H9 (cell line): ENCODE data around the gene NUDT14. TPM values are rescaled to one million over a fixed set of nuclear protein-coding genes. Genes with fewer than 3 reads are reported as not detected.

ENCODE experiments used
- DNase-seq: peaks from one replicate; pipeline ENCODE4 v3.0.0-alpha.2; 2017
- H2AFZ ChIP-seq: one replicate; pipeline ENCODE4 v1.6.1; 2013; ENCODE audit warnings: mild to moderate bottlenecking, low read length, control low read depth, moderate library complexity
- H2AK5ac ChIP-seq: 2 replicates; pipeline ENCODE4 v1.6.1; 2013; ENCODE audit warnings: low read length, control low read depth, mixed read lengths; ENCODE audit not compliant: insufficient read length
- H2BK120ac ChIP-seq: one replicate; pipeline ENCODE4 v1.6.1; 2013; ENCODE audit warnings: low read depth, mild to moderate bottlenecking, low read length, control low read depth, inconsistent platforms; ENCODE audit not compliant: poor library complexity, severe bottlenecking
- H2BK12ac ChIP-seq: 2 replicates; pipeline ENCODE4 v1.6.1; 2013; ENCODE audit warnings: low read length, control low read depth, mixed read lengths, low read depth; ENCODE audit not compliant: insufficient read length
- H2BK15ac ChIP-seq: 2 replicates; pipeline ENCODE4 v1.6.1; 2013; ENCODE audit warnings: low read depth, low read length, control low read depth
- H2BK20ac ChIP-seq: one replicate; pipeline ENCODE4 v1.6.1; 2013; ENCODE audit warnings: low read depth, mild to moderate bottlenecking, low read length, control low read depth, inconsistent platforms; ENCODE audit not compliant: poor library complexity, severe bottlenecking
- H2BK5ac ChIP-seq: 2 replicates; pipeline ENCODE4 v1.6.1; 2013; ENCODE audit warnings: low read length, control low read depth, mixed read lengths; ENCODE audit not compliant: insufficient read length
- H3K14ac ChIP-seq: 2 replicates; pipeline ENCODE4 v1.6.1; 2013; ENCODE audit warnings: low read length, control low read depth; ENCODE audit not compliant: insufficient read depth
- H3K18ac ChIP-seq: 2 replicates; pipeline ENCODE4 v1.6.1; 2013; ENCODE audit warnings: low read depth, mild to moderate bottlenecking, mixed read lengths, low read length, control low read depth; ENCODE audit not compliant: insufficient read length
- H3K23ac ChIP-seq: 2 replicates; pipeline ENCODE4 v1.6.1; 2013; ENCODE audit warnings: low read length, control low read depth, mixed read lengths, low read depth; ENCODE audit not compliant: insufficient read length
- H3K23me2 ChIP-seq: 2 replicates; pipeline ENCODE4 v1.6.1; 2013; ENCODE audit warnings: low read depth, mild to moderate bottlenecking, mixed read lengths, low read length, control low read depth; ENCODE audit not compliant: insufficient read length, poor library complexity, severe bottlenecking
- H3K27ac ChIP-seq: 2 replicates; pipeline ENCODE4 v1.5.1; 2013; ENCODE audit warnings: low read length, control low read depth, mixed read lengths, low read depth; ENCODE audit not compliant: insufficient read length
- H3K27me3 ChIP-seq: 2 replicates; pipeline ENCODE4 v1.6.1; 2013; ENCODE audit warnings: low read length, control low read depth, inconsistent platforms; ENCODE audit not compliant: insufficient read depth
- H3K4ac ChIP-seq: 2 replicates; pipeline ENCODE4 v1.6.1; 2013; ENCODE audit warnings: low read depth, mild to moderate bottlenecking, control low read depth, inconsistent platforms, low read length, moderate library complexity
- H3K4me1 ChIP-seq: 2 replicates; pipeline ENCODE4 v1.6.1; 2013; ENCODE audit warnings: low read length, control low read depth, inconsistent platforms; ENCODE audit not compliant: insufficient read depth
- H3K4me2 ChIP-seq: 2 replicates; pipeline ENCODE4 v1.6.1; 2013; ENCODE audit warnings: low read length, control low read depth, mixed read lengths; ENCODE audit not compliant: insufficient read length, insufficient read depth
- H3K56ac ChIP-seq: 2 replicates; pipeline ENCODE4 v1.6.1; 2013; ENCODE audit warnings: low read depth, mild to moderate bottlenecking, mixed read lengths, low read length, control low read depth; ENCODE audit not compliant: insufficient read length
- H3K79me1 ChIP-seq: 2 replicates; pipeline ENCODE4 v1.6.1; 2013; ENCODE audit warnings: low read depth, mild to moderate bottlenecking, moderate library complexity, low read length, control low read depth, inconsistent platforms; ENCODE audit not compliant: insufficient read depth, poor library complexity, severe bottlenecking
- H3K79me2 ChIP-seq: 2 replicates; pipeline ENCODE4 v1.6.1; 2013; ENCODE audit warnings: low read length, control low read depth, inconsistent platforms; ENCODE audit not compliant: insufficient read depth
- H3K9ac ChIP-seq: 2 replicates; pipeline ENCODE4 v1.6.1; 2013; ENCODE audit warnings: low read length, control low read depth, mixed read lengths; ENCODE audit not compliant: insufficient read length; ENCODE audit errors: extremely low read depth
- H3K9me3 ChIP-seq: one replicate; pipeline ENCODE4 v1.6.1; 2013; ENCODE audit warnings: low read depth, low read length, inconsistent platforms; ENCODE audit not compliant: control insufficient read depth
- H3T11ph ChIP-seq: one replicate; pipeline ENCODE4 v1.6.1; 2013; ENCODE audit warnings: mild to moderate bottlenecking, low read length, control low read depth, inconsistent platforms
- H4K20me1 ChIP-seq: one replicate; pipeline ENCODE4 v1.6.1; 2013; ENCODE audit not compliant: control insufficient read depth, insufficient read length, insufficient read depth
- H4K5ac ChIP-seq: 2 replicates; pipeline ENCODE4 v1.6.1; 2013; ENCODE audit warnings: low read depth, mild to moderate bottlenecking, mixed read lengths, low read length, control low read depth; ENCODE audit not compliant: insufficient read length
- H4K8ac ChIP-seq: replicated peaks from 2 replicates; pipeline ENCODE4 v1.6.1; 2013; ENCODE audit warnings: low read length, control low read depth, mixed read lengths, low read depth; ENCODE audit not compliant: insufficient read length
- H4K91ac ChIP-seq: 2 replicates; pipeline ENCODE4 v1.6.1; 2013; ENCODE audit warnings: low read depth, mild to moderate bottlenecking, moderate library complexity, mixed read lengths, low read length, control low read depth; ENCODE audit not compliant: insufficient read length
- H3K27ac Mint-ChIP-seq, 3 experiments: 2 replicates in 2 of 3; 3 replicates in 1 of 3; pipeline ENCODE4 v1.8.0; 2020 to 2021; ENCODE audit warnings: mixed read lengths in 3 of 3, mild to moderate bottlenecking in 1 of 3, moderate library complexity in 1 of 3
- H3K27me3 Mint-ChIP-seq: 2 replicates; pipeline ENCODE4 v1.8.0; 2021; ENCODE audit warnings: low read depth, mild to moderate bottlenecking, moderate library complexity, mixed read lengths
- H3K36me3 Mint-ChIP-seq, 3 experiments: 2 replicates in 2 of 3; 3 replicates in 1 of 3; pipeline ENCODE4 v1.8.0; 2020 to 2021; ENCODE audit warnings: low read depth in 3 of 3, mixed read lengths in 3 of 3; ENCODE audit not compliant: insufficient read depth in 1 of 3
- H3K4me1 Mint-ChIP-seq, 2 experiments: 2 replicates each; pipeline ENCODE4 v1.8.0; 2020; ENCODE audit warnings: mixed read lengths in 2 of 2
- H3K4me3 Mint-ChIP-seq, 2 experiments: 2 replicates in 1 of 2; 3 replicates in 1 of 2; pipeline ENCODE4 v1.8.0; 2020 to 2021; ENCODE audit warnings: mild to moderate bottlenecking in 2 of 2, mixed read lengths in 2 of 2, moderate library complexity in 1 of 2
- H3K9me3 Mint-ChIP-seq, 2 experiments: 2 replicates in 1 of 2; 3 replicates in 1 of 2; pipeline ENCODE4 v1.8.0; 2020; ENCODE audit warnings: mild to moderate bottlenecking in 2 of 2, mixed read lengths in 2 of 2, moderate library complexity in 1 of 2
- WGBS: extraction: QIAGEN DNeasy Blood & Tissue Kit; methylation state at CpG from one replicate; pipeline ENCODE4 v1.1.7; 2013; ENCODE audit warnings: missing lambda C conversion rate, low lambda C conversion rate, mixed read lengths; ENCODE audit not compliant: insufficient read length; ENCODE audit errors: extremely low coverage; 5-methylcytosine and 5-hydroxymethylcytosine counted together
- total RNA-seq: library from RNA; stranded (reverse); gene quantifications from 2 replicates; pipeline ENCODE4 v1.2.1, GENCODE V29; 2021
- TF ChIP-seq, protein P1 (sequence below): fragments of 200-600 bp; sonication (generic); conservative IDR thresholded peaks from 3 replicates; pipeline ENCODE4 v1.8.0; 2021; ENCODE audit warnings: antibody characterized with exemption, mild to moderate bottlenecking

Gene NUDT14
- total RNA-seq, 1 experiment from 2014 or later, result 41.1 TPM

DNA sequence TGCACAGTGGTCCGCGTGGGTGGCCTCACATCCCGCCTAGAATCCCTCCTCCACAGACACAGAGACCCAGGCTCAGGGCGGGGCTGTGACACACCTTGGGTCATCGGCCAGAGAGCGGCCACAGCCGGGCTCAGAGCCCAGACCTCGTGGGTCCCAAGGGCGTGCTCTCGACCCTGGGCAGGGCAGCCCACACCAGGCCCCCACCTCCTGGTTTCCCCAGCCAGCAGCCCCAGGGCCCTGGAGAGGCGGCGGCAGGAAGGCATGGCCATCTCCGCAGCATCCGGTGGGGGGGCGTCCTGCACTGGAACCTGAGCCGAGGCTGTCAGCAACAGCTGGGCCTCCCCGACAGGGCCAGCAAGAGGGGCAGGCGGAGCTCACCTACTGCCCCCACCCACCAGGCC is 27.8 kb downstream of the NUDT14 start:
- H3K4me2 ChIP-seq, result no peak overlapping the region
- no peak overlapping the region for H2BK15ac ChIP-seq
- H3K79me2 ChIP-seq, result no peaks in the 10 kb centered on the region
- no peak overlapping the region for H2AFZ ChIP-seq
- no peak overlapping the region for H3T11ph ChIP-seq
- H4K91ac ChIP-seq, result no peak overlapping the region
- H3K23ac ChIP-seq, result no peak overlapping the region
- no peaks in the 10 kb centered on the region for H3K9me3 ChIP-seq
- H3K4me1 ChIP-seq, result no peaks in the 10 kb centered on the region
- no peak overlapping the region for H3K9ac ChIP-seq
- no peak overlapping the region for H2AK5ac ChIP-seq
- H2BK20ac ChIP-seq, result no peak overlapping the region
- Mint-ChIP-seq H3K9me3 (no peaks in the 10 kb centered on the region), H3K4me3 (no peak overlapping the region), H3K36me3 (no peaks in the 10 kb centered on the region), H3K27ac (no peak overlapping the region), H3K4me1 (peaks cover 2 to 18% of the 10 kb centered on the region in 2 experiments; a peak in 3 of 4 replicates), H3K27me3 (peaks cover 1% of the 10 kb centered on the region; the same call in 1 of the 2 replicates)
- no peak overlapping the region for H2BK12ac ChIP-seq
- no peak overlapping the region for H3K56ac ChIP-seq
- no CpG with 5 or more reads among the region's 18 CpGs for WGBS
- H2BK5ac ChIP-seq, result no peak overlapping the region
- no peak overlapping the region; the same call in 1 of the 2 replicates for H3K14ac ChIP-seq
- no peak overlapping the region for H3K27ac ChIP-seq
- DNase-seq, result no peak
- H3K27me3 ChIP-seq, result no peaks in the 10 kb centered on the region
- no peaks in the 10 kb centered on the region for H3K23me2 ChIP-seq
- H4K8ac ChIP-seq, result no peak overlapping the region
- H2BK120ac ChIP-seq, result no peak overlapping the region
- TF ChIP-seq, protein P1, sequence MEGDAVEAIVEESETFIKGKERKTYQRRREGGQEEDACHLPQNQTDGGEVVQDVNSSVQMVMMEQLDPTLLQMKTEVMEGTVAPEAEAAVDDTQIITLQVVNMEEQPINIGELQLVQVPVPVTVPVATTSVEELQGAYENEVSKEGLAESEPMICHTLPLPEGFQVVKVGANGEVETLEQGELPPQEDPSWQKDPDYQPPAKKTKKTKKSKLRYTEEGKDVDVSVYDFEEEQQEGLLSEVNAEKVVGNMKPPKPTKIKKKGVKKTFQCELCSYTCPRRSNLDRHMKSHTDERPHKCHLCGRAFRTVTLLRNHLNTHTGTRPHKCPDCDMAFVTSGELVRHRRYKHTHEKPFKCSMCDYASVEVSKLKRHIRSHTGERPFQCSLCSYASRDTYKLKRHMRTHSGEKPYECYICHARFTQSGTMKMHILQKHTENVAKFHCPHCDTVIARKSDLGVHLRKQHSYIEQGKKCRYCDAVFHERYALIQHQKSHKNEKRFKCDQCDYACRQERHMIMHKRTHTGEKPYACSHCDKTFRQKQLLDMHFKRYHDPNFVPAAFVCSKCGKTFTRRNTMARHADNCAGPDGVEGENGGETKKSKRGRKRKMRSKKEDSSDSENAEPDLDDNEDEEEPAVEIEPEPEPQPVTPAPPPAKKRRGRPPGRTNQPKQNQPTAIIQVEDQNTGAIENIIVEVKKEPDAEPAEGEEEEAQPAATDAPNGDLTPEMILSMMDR, result no peak
- no peak overlapping the region for H3K18ac ChIP-seq
- no peaks in the 10 kb centered on the region for H3K79me1 ChIP-seq
- no peak overlapping the region for H4K5ac ChIP-seq
- no peak overlapping the region for H3K4ac ChIP-seq
- no peaks in the 10 kb centered on the region for H4K20me1 ChIP-seq
